ENCODE measurements around the gene DNPEP.

The DNPEP gene

DNA sequence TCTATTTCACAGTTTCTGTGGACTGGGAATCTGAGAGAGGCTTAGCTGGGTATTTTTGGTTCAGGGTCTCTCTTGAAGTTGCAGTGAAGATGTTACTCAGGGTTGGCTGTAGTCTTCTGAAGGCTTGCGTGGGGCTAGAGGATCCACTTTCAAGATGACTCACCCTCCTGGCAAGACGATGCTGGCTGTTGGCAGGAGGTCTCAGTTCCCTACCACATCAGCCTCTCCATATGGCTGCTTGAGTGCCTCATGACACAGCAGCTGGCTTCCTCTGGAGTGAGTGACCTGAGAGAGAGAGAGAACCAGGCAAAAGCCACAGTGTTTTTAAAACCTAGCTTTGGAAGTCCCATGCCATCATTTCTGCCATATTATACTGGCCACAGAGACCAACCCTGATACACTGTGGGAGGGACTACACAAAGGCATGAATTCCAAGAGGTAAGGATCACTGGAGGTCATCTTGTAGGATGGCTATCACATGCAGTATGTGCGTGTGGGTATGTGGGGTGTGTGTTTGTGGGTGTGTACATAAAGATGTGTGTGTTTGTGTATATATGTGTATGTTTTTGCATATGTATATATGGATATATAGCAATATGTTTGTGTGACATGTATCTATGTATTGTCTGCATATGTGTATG lies 25.1 kb downstream of the DNPEP start:
- in situ Hi-C loops (cut with HindIII; ENCODE audit: low sequenced_read_pairs) = no loop called here
- peak; percentile 94 for DNase-seq (ENCODE audit: low read depth, low spot score)
- TF ChIP-seq, protein P1, sequence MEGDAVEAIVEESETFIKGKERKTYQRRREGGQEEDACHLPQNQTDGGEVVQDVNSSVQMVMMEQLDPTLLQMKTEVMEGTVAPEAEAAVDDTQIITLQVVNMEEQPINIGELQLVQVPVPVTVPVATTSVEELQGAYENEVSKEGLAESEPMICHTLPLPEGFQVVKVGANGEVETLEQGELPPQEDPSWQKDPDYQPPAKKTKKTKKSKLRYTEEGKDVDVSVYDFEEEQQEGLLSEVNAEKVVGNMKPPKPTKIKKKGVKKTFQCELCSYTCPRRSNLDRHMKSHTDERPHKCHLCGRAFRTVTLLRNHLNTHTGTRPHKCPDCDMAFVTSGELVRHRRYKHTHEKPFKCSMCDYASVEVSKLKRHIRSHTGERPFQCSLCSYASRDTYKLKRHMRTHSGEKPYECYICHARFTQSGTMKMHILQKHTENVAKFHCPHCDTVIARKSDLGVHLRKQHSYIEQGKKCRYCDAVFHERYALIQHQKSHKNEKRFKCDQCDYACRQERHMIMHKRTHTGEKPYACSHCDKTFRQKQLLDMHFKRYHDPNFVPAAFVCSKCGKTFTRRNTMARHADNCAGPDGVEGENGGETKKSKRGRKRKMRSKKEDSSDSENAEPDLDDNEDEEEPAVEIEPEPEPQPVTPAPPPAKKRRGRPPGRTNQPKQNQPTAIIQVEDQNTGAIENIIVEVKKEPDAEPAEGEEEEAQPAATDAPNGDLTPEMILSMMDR (IDR thresholded peaks at IDR 0.05; ENCODE audit: low read depth, low read length) = no peak
- H3K4me3 ChIP-seq (ENCODE audit: low read depth, low read length) = no peak overlapping the region

DNA sequence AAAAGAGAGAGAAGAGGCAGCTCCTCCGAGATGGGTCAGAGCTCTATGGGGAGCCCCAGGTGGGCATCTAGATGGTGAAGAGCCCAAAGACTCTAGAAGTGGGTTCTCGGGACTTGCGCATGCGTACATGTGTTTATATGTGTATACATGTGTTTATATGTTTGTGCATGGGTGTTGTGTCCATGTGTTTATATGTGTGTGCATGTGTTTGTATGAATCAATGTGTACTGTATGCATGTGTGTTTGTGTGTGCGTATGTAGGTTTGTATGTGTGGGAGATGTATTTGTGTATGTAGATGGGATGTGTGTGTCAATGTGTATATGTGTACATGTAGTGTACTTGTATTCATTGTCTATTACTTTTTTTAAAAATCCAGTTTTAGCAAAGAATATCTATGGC lies 25.6 kb downstream of the DNPEP start:
- in situ Hi-C loops (cut with HindIII; ENCODE audit: low sequenced_read_pairs) = no loop called here
- TF ChIP-seq, protein P1 (IDR thresholded peaks at IDR 0.05; ENCODE audit: low read depth, low read length) = no peak
- no peak for DNase-seq (ENCODE audit: low read depth, low spot score)
- no peak overlapping the region for H3K4me3 ChIP-seq (ENCODE audit: low read depth, low read length)

DNA sequence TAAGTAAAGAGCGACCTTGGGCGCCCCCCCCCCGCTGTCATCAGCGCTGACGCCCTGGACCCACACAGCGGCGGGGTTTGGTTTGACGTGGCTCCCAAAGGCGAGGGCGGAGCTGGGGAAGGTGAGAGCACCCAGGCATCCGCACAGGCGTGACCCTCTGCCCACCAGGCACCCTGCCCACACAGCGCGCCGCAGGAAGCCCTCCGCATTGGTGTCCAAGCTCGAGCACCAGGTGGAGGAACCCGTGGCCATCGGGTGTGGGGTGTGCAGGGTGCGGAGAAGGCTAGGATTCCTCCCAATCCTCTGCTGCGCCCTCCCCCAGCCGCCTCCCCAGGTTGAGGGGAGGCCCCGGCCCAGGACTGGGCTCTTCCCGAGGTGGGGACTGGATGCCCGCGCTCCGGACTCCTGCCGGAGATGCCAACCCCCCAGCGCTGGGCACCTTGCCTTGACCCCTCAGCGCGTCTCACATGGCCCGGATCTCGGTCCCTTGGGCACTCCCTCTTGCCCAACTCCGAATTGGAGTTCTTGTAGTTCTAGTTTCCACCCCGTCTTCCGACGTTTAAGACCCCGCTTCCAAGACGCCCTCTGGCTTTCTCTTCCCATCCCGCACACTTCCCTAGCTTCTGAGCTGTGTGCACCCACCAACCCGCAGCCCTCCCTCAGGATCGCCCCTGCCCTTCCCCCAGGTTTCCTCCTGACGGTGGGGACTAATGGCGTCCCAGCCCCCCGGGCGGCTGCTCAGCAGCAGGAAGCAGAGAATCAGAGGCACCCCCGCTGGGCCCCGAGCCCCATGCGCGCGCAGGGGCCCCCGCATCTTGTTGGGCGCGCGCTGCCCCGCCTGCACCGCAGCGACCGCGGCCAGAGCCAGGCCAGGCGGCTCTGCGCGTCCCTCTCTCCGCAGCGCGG lies 29.3 kb downstream of the DNPEP start:
- TF ChIP-seq, protein P1 (IDR thresholded peaks at IDR 0.05; ENCODE audit: low read depth, low read length) = no peak
- no peak overlapping the region for H3K4me3 ChIP-seq (ENCODE audit: low read depth, low read length)
- in situ Hi-C loops (cut with HindIII; ENCODE audit: low sequenced_read_pairs) = no loop called here
- no peak for DNase-seq (ENCODE audit: low read depth, low spot score)

DNA sequence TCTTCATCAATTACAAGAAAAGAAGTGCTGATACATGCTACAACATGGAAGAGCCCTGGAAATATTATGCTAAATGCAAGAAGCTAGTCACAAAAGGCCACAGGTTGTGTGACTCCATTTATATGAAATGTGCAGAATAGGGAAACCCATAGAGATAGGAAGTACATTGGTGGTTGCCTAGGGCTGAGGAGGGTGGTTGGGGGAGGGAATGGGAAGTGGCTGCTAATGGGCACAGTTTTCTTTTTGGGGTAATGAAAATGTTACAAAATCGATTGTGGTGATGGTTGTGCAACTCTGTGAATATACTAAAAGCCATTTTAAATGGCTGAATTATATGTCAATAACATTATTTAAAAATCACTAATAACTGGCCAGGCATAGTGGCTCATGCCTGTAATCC lies 30.9 kb downstream of the DNPEP start:
- TF ChIP-seq, protein P1 (IDR thresholded peaks at IDR 0.05; ENCODE audit: low read depth, low read length) = no peak
- H3K4me3 ChIP-seq (ENCODE audit: low read depth, low read length) = no peak overlapping the region
- in situ Hi-C loops (cut with HindIII; ENCODE audit: low sequenced_read_pairs) = no loop called here
- no peak for DNase-seq (ENCODE audit: low read depth, low spot score)

DNA sequence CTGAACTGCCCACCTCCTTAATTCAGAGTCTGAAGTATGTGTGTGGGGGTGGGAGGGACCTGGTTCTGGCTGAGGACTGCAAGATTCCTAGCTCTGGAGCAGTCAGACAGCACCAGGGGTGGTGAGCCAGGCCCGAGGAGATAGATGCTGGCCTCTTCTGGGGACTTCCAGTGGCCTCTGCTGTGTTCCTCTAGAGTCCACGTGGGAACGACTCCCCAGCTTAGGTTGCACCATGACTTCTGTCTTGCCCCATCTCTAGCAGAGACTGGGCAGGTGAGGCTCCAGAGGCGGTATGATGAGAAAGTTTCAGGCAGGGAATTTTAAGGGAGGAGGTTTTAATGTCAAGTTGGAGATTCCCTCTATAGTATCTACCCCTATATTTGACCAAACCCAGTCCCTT lies 33.1 kb downstream of the DNPEP start:
- no peak overlapping the region for H3K4me3 ChIP-seq (ENCODE audit: low read depth, low read length)
- DNase-seq (ENCODE audit: low read depth, low spot score) = no peak
- in situ Hi-C loops (cut with HindIII; ENCODE audit: low sequenced_read_pairs) = no loop called here
- TF ChIP-seq, protein P1 (IDR thresholded peaks at IDR 0.05; ENCODE audit: low read depth, low read length) = no peak

DNA sequence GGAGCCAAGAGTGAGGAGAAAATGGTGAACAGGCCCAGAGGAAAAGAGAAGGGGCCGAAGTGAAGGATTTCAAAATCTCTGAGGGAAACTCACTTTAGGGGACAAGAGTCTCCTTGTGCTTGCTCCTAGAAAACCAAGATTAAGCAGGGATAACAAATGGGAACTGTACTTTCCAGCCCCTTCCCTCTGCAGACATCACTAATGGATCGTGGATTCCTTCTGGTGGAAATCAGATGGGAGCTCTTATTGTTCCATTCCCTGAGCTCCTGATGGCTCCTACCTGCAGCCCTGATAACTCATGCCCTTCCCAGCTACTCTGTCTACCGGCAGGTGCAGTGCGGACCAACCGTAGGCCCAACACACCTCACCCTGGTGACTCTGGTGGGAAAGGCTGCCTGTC lies 34.6 kb downstream of the DNPEP start:
- TF ChIP-seq, protein P1 (IDR thresholded peaks at IDR 0.05; ENCODE audit: low read depth, low read length) = no peak
- no peak for DNase-seq (ENCODE audit: low read depth, low spot score)
- H3K4me3 ChIP-seq (ENCODE audit: low read depth, low read length) = no peak overlapping the region
- in situ Hi-C loops (cut with HindIII; ENCODE audit: low sequenced_read_pairs) = no loop called here
